SK-N-SH (cell line): Measurements from ENCODE around the gene ST7.

Source experiments
- RAD21 ChIP-seq: IDR thresholded peaks from 2 replicates; pipeline ENCODE4 v1.6.1; 2012; ENCODE audit warnings: mild to moderate bottlenecking, low read length
- TCF12 ChIP-seq: IDR thresholded peaks from 2 replicates; pipeline ENCODE4 v1.4.0; 2012

DNA sequence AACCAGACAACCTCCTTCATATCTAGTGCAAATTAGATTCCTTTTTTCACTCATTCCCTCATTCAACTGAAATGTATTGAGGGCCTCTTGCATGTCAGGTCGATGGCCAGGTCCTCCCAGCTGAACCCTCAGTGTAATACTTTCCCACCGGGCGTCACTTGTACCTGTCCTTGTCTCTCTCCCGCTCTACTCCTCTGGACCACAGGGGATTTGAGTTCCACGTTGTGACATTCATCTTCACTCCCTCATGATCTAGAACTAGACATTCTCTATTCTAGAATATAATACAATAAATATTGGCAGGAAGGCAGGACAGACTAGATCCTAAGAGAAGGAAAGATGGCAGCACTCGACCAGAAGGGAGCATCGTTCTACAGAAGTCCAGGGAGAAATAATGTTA, 285.6 kb downstream of the ST7 start:
- TF ChIP-seq TCF12: no peak
- TF ChIP-seq RAD21: no peak
